Ectodermal cell (in vitro differentiated cells): ENCODE data around the gene PTPRC.
A peak's percentile ranks its signal among the peaks of the same experiment; 100 is the strongest.

Experiments
- H3K27ac ChIP-seq: 2 replicates; pipeline ENCODE4 v1.7.0; 2013; ENCODE audit warnings: mild to moderate bottlenecking, low read depth, low read length; ENCODE audit not compliant: insufficient read depth, poor library complexity, severe bottlenecking
- H3K27me3 ChIP-seq: 2 replicates; pipeline ENCODE4 v1.7.0; 2013; ENCODE audit warnings: mild to moderate bottlenecking, low read length; ENCODE audit not compliant: insufficient read depth, control insufficient read depth, poor library complexity, severe bottlenecking
- H3K36me3 ChIP-seq: one replicate; pipeline ENCODE4 v1.7.0; 2013; ENCODE audit warnings: low read length; ENCODE audit not compliant: control insufficient read depth, insufficient read depth
- H3K4me1 ChIP-seq: one replicate; pipeline ENCODE4 v1.7.0; 2013; ENCODE audit warnings: low read length; ENCODE audit not compliant: control insufficient read depth, insufficient read depth
- H3K4me3 ChIP-seq: 2 replicates; pipeline ENCODE4 v1.7.0; 2013; ENCODE audit warnings: low read depth, low read length, control low read depth; ENCODE audit not compliant: insufficient read depth
- H3K9me3 ChIP-seq: 2 replicates; pipeline ENCODE4 v1.7.0; 2013; ENCODE audit warnings: mild to moderate bottlenecking, low read length, moderate library complexity; ENCODE audit not compliant: control insufficient read depth
- WGBS, 2 experiments: methylation state at CpG; one replicate each; pipeline ENCODE4 v1.1.7; 2013; ENCODE audit warnings: missing lambda C conversion rate in 2 of 2; 5-methylcytosine and 5-hydroxymethylcytosine counted together

PTPRC gene

GRCh38 chr1:198601936-198602889 lies 36.6 kb upstream of the PTPRC start:
- Histone ChIP-seq H3K36me3 (no peaks in the 10 kb centered on the region), H3K27me3 (no peaks in the 10 kb centered on the region), H3K4me3 (no peak overlapping the region), H3K9me3 (no peaks in the 10 kb centered on the region), H3K27ac (no peak overlapping the region), H3K4me1 (peaks cover 13% of the 10 kb centered on the region)
- WGBS, 2 experiments: 85 to 95% methylated on average over 1 to 2 of the region's 2 CpGs

- 100% methylated on average over 1 of the region's 1 CpG; no CpG with 5 or more reads in 1 of the 2 experiments for WGBS, 2 experiments
- H3K27me3 ChIP-seq: no peaks in the 10 kb centered on the region
- no peaks in the 10 kb centered on the region for H3K9me3 ChIP-seq
- H3K27ac ChIP-seq: no peak overlapping the region
- no peaks in the 10 kb centered on the region for H3K36me3 ChIP-seq
- peaks cover 13% of the 10 kb centered on the region for H3K4me1 ChIP-seq
- no peak overlapping the region for H3K4me3 ChIP-seq
Observed at GRCh38 chr1:198604975-198605374, 33.9 kb upstream of the PTPRC start.

GRCh38 chr1:198605406-198605805 lies 33.4 kb upstream of the PTPRC start:
- peaks cover 13% of the 10 kb centered on the region for H3K4me1 ChIP-seq
- no peaks in the 10 kb centered on the region for H3K36me3 ChIP-seq
- no peak overlapping the region for H3K4me3 ChIP-seq
- no peaks in the 10 kb centered on the region for H3K27me3 ChIP-seq
- H3K9me3 ChIP-seq: no peaks in the 10 kb centered on the region
- no peak overlapping the region for H3K27ac ChIP-seq
- 68 to 71% methylated on average over 2 to 4 of the region's 4 CpGs for WGBS, 2 experiments

GRCh38 chr1:198606020-198606438 lies 32.8 kb upstream of the PTPRC start:
- Histone ChIP-seq H3K4me3 (no peak overlapping the region), H3K27me3 (no peaks in the 10 kb centered on the region), H3K27ac (peak overlapping the region; percentile 62), H3K36me3 (no peaks in the 10 kb centered on the region), H3K9me3 (no peaks in the 10 kb centered on the region), H3K4me1 (peaks cover 13% of the 10 kb centered on the region)
- 51 to 64% methylated on average over 3 of the region's 3 CpGs for WGBS, 2 experiments

GRCh38 chr1:198607714-198608113 lies 31.1 kb upstream of the PTPRC start:
- no peak overlapping the region for H3K27ac ChIP-seq
- H3K36me3 ChIP-seq: no peaks in the 10 kb centered on the region
- no peak overlapping the region for H3K4me3 ChIP-seq
- peaks cover 13% of the 10 kb centered on the region for H3K4me1 ChIP-seq
- 89 to 94% methylated on average over 1 of the region's 2 CpGs for WGBS, 2 experiments
- no peaks in the 10 kb centered on the region for H3K9me3 ChIP-seq
- no peaks in the 10 kb centered on the region for H3K27me3 ChIP-seq

GRCh38 chr1:198610362-198610761 lies 28.5 kb upstream of the PTPRC start:
- Histone ChIP-seq H3K27ac (no peak overlapping the region), H3K4me1 (peaks cover 10% of the 10 kb centered on the region), H3K27me3 (no peaks in the 10 kb centered on the region), H3K9me3 (no peaks in the 10 kb centered on the region), H3K4me3 (no peak overlapping the region), H3K36me3 (no peaks in the 10 kb centered on the region)
- 92 to 95% methylated on average over 1 of the region's 1 CpG for WGBS, 2 experiments

DNA sequence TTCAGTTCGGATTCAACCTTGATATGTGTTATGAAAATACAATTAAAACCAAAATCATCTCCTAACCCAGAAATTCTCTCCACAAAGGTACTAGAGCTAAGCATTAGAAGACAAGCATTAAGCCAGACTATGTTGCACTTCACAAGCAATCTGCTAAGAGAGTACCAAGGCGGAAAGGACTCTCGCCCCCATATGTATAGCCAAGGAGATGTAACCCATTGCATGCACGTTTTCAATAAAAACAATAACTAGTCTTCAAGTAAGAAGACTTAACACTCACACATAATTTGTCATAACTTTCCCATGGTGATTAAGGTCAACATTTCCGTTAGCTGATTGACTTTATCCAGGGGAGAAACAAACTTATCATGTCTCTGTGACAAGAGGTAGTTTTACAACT lies 27.6 kb upstream of the PTPRC start:
- Histone ChIP-seq H3K27ac (no peak overlapping the region), H3K4me3 (no peak overlapping the region), H3K4me1 (peaks cover 2% of the 10 kb centered on the region), H3K9me3 (no peaks in the 10 kb centered on the region), H3K27me3 (no peaks in the 10 kb centered on the region), H3K36me3 (no peaks in the 10 kb centered on the region)
- WGBS, 2 experiments: 87 to 90% methylated on average over 4 of the region's 5 CpGs

GRCh38 chr1:198612471-198613260 lies 26.2 kb upstream of the PTPRC start:
- H3K4me1 ChIP-seq: no peaks in the 10 kb centered on the region
- no peaks in the 10 kb centered on the region for H3K36me3 ChIP-seq
- no peaks in the 10 kb centered on the region for H3K9me3 ChIP-seq
- no peak overlapping the region for H3K27ac ChIP-seq
- H3K27me3 ChIP-seq: no peaks in the 10 kb centered on the region
- no peak overlapping the region for H3K4me3 ChIP-seq
- 93 to 96% methylated on average over 3 to 5 of the region's 6 CpGs for WGBS, 2 experiments

DNA sequence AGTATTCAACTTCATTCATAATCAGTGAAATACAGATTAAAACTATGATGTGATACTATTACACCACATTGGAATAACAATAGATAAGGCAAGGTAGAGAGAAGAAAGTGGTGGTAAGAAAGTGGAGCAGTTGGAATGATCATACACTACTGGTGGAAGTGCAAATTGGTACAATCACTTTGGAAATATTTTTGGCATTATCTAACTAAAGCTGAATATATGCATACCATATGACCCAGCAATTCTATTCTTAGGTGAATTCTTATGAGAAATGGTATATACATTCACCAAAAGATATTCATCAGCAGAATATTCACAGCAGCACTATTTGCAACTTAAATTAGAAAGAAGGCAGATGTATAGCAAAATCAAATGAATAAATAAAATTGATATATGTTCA lies 21.4 kb upstream of the PTPRC start:
- Histone ChIP-seq H3K9me3 (no peaks in the 10 kb centered on the region), H3K27ac (no peak overlapping the region), H3K27me3 (no peaks in the 10 kb centered on the region), H3K4me3 (no peak overlapping the region), H3K4me1 (no peaks in the 10 kb centered on the region), H3K36me3 (no peaks in the 10 kb centered on the region)
